Tibial artery (tissue), 4 donors: ENCODE data around the gene CREB5.

Source experiments
- DNase-seq, 2 donors: peaks; one replicate each; pipeline ENCODE4 v3.0.0-alpha.2; 2019
- H3K27ac ChIP-seq, 2 donors: fragments of 200-600 bp; sonication (generic) in 1 of 2; 1 replicate in 1 of 2; 2 replicates in 1 of 2; pipeline ENCODE4 v1.5.1; 2018 to 2019; ENCODE audit warnings: mild to moderate bottlenecking in 1 of 2
- H3K27me3 ChIP-seq, 2 donors: fragments of 200-600 bp; sonication (generic) in 1 of 2; one replicate each; pipeline versions ENCODE4 v1.5.1 to v1.6.0; 2016 to 2019
- H3K36me3 ChIP-seq, 3 donors: fragments of 200-600 bp; sonication (generic) in 2 of 3; one replicate each; pipeline ENCODE4 v1.5.1; 2016 to 2019; ENCODE audit warnings: mild to moderate bottlenecking in 2 of 3
- H3K4me1 ChIP-seq, 4 donors: fragments of 200-600 bp; sonication (generic) in 2 of 4; 1 replicate in 3 of 4; 2 replicates in 1 of 4; pipeline ENCODE4 v1.5.1; 2016 to 2019
- H3K4me3 ChIP-seq, 2 donors: fragments of 200-600 bp; sonication (generic) in 1 of 2; 1 replicate in 1 of 2; 2 replicates in 1 of 2; pipeline ENCODE4 v1.5.1; 2018 to 2019; ENCODE audit warnings: mild to moderate bottlenecking in 2 of 2
- H3K9me3 ChIP-seq, 3 donors: fragments of 200-600 bp; sonication (generic) in 1 of 3; one replicate each; pipeline ENCODE4 v1.5.1; 2016 to 2019
- CTCF ChIP-seq, 2 experiments: fragments of 200-600 bp in 1 of 2; fragments of 450-650 bp in 1 of 2; IDR thresholded peaks; one replicate each; pipeline ENCODE4 v1.5.1; 2017 to 2019; ENCODE audit warnings: antibody characterized with exemption in 2 of 2, mild to moderate bottlenecking in 1 of 2, moderate library complexity in 1 of 2
- intact Hi-C: fragments of 100-400 bp; cut with DNase I; formaldehyde crosslinking; loops from one replicate; pipeline ENCODE4 v1.15.0; 2023; ENCODE audit warnings: low total_unique reads

CREB5 gene

GRCh38 chr7:28447071-28447470 is 34.8 kb downstream of the CREB5 start:
- H3K27me3 ChIP-seq, result no peaks in the 10 kb centered on the region

GRCh38 chr7:28448708-28449107 is 36.4 kb downstream of the CREB5 start:
- no peaks in the 10 kb centered on the region for H3K4me1 ChIP-seq
- H3K27me3 ChIP-seq, result no peaks in the 10 kb centered on the region
- intact Hi-C loops, result no loop called here
- H3K9me3 ChIP-seq, result no peaks in the 10 kb centered on the region
- no peaks in the 10 kb centered on the region for H3K36me3 ChIP-seq
- DNase-seq, result no peak
- no peak for TF ChIP-seq CTCF (IDR thresholded peaks at IDR 0.05)
- H3K4me3 ChIP-seq, result no peak overlapping the region
- H3K27ac ChIP-seq, result no peak overlapping the region

More at GRCh38 chr7:28447071-28447470, 34.8 kb downstream of the CREB5 start:
- Histone ChIP-seq H3K27ac (no peak overlapping the region), H3K4me1 (no peaks in the 10 kb centered on the region), H3K4me3 (no peak overlapping the region), H3K36me3 (no peaks in the 10 kb centered on the region), H3K9me3 (no peaks in the 10 kb centered on the region)
- no peak for DNase-seq
- TF ChIP-seq CTCF (IDR thresholded peaks at IDR 0.05), result no peak
- intact Hi-C loops, result no loop called here

- intact Hi-C loops, result no loop called here
- no peaks in the 10 kb centered on the region for H3K4me1 ChIP-seq
- no peak overlapping the region for H3K27ac ChIP-seq
- H3K27me3 ChIP-seq, result no peaks in the 10 kb centered on the region
- no peaks in the 10 kb centered on the region for H3K36me3 ChIP-seq
- H3K4me3 ChIP-seq, result no peak overlapping the region
- TF ChIP-seq CTCF (IDR thresholded peaks at IDR 0.05), result no peak
- DNase-seq, result no peak
- H3K9me3 ChIP-seq, result no peaks in the 10 kb centered on the region
Measured at GRCh38 chr7:28452681-28453080, 40.4 kb downstream of the CREB5 start.

GRCh38 chr7:28455486-28455885 is 43.2 kb downstream of the CREB5 start:
- Histone ChIP-seq H3K9me3 (no peaks in the 10 kb centered on the region), H3K27ac (no peak overlapping the region), H3K36me3 (no peaks in the 10 kb centered on the region), H3K27me3 (no peaks in the 10 kb centered on the region), H3K4me3 (no peak overlapping the region), H3K4me1 (no peaks in the 10 kb centered on the region)
- no peak for TF ChIP-seq CTCF (IDR thresholded peaks at IDR 0.05)
- intact Hi-C loops, result no loop called here
- DNase-seq, result no peak

- intact Hi-C loops, result no loop called here
- TF ChIP-seq CTCF (IDR thresholded peaks at IDR 0.05), result no peak
- no peaks in the 10 kb centered on the region for H3K27me3 ChIP-seq
- H3K9me3 ChIP-seq, result no peaks in the 10 kb centered on the region
- no peak overlapping the region for H3K27ac ChIP-seq
- no peaks in the 10 kb centered on the region for H3K36me3 ChIP-seq
- no peak overlapping the region for H3K4me3 ChIP-seq
- H3K4me1 ChIP-seq, result no peaks in the 10 kb centered on the region
- DNase-seq, result no peak
Measured at GRCh38 chr7:28456044-28456443, 43.7 kb downstream of the CREB5 start.

GRCh38 chr7:28458732-28459131 is 46.4 kb downstream of the CREB5 start:
- Histone ChIP-seq H3K4me3 (no peak overlapping the region), H3K4me1 (no peaks in the 10 kb centered on the region), H3K9me3 (no peaks in the 10 kb centered on the region), H3K27ac (no peak overlapping the region), H3K36me3 (no peaks in the 10 kb centered on the region), H3K27me3 (no peaks in the 10 kb centered on the region)
- no peak for DNase-seq
- no peak for TF ChIP-seq CTCF (IDR thresholded peaks at IDR 0.05)
- intact Hi-C loops, result no loop called here
